Immature natural killer cell (primary cell): ENCODE data around the gene IL1RAPL2. TPM values are rescaled to one million over a fixed set of nuclear protein-coding genes. Genes with fewer than 3 reads are reported as not detected.
"Not testable (repeated sequence)": the region's sequence is repeated elsewhere in the genome, so short reads cannot be mapped to it uniquely, and the experiment has no call there.

Experiments used
- DNase-seq, 3 donors: peaks; one replicate each; pipeline ENCODE4 v3.0.0; 2022; ENCODE audit warnings: mixed read lengths in 1 of 3
- H3K27ac Mint-ChIP-seq, 6 donors: one replicate each; pipeline ENCODE4 v1.8.0; 2020; ENCODE audit warnings: mixed read lengths in 6 of 6, mild to moderate bottlenecking in 5 of 6, inconsistent platforms in 4 of 6, moderate library complexity in 3 of 6
- H3K27me3 Mint-ChIP-seq, 3 donors: one replicate each; pipeline ENCODE4 v1.8.0; 2020 to 2021; ENCODE audit warnings: low read depth in 3 of 3, mild to moderate bottlenecking in 3 of 3, mixed read lengths in 3 of 3, moderate library complexity in 3 of 3, inconsistent platforms in 1 of 3
- H3K36me3 Mint-ChIP-seq, 3 donors: one replicate each; pipeline ENCODE4 v1.8.0; 2020; ENCODE audit warnings: mixed read lengths in 3 of 3, inconsistent platforms in 2 of 3, mild to moderate bottlenecking in 2 of 3
- H3K4me1 Mint-ChIP-seq, 2 donors: one replicate each; pipeline ENCODE4 v1.8.0; 2020; ENCODE audit warnings: inconsistent platforms in 2 of 2, mild to moderate bottlenecking in 2 of 2, mixed read lengths in 2 of 2, moderate library complexity in 1 of 2
- H3K4me3 Mint-ChIP-seq, 5 donors: one replicate each; pipeline ENCODE4 v1.8.0; 2020; ENCODE audit warnings: mild to moderate bottlenecking in 5 of 5, mixed read lengths in 5 of 5, inconsistent platforms in 3 of 5, moderate library complexity in 3 of 5
- H3K9me3 Mint-ChIP-seq, 6 donors: one replicate each; pipeline ENCODE4 v1.8.0; 2020; ENCODE audit warnings: mild to moderate bottlenecking in 6 of 6, mixed read lengths in 6 of 6, inconsistent platforms in 4 of 6, moderate library complexity in 3 of 6
- polyA plus RNA-seq, 3 donors: library from polyadenylated mRNA; unstranded; fragments of 300-500 nt; fragmentation: Illumina TruSeq; gene quantifications; one replicate each; pipeline ENCODE4 v1.2.3, GENCODE V29; 2021

The IL1RAPL2 gene
- polyA plus RNA-seq, 3 donors from 2014 or later = not detected

DNA sequence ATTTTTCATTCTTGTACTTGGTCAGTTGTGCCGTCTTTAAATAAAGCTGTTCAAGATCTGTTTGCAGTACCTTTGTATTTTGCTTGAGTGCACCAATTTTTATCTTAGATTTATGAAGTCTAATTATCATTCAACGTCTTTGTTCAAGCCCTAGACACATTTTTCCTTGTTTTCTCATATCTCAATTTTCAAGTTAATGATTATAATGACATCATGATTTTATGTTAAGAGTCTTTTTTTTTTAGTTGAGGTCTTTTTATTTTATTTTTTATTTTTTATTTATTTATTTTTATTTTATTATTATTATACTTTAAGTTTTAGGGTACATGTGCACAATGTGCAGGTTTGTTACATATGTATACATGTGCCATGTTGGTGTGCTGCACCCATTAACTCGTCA, 463.0 kb downstream of the IL1RAPL2 start:
- peaks cover 0 to 13% (median 0%) of the 10 kb centered on the region in 3 donors for H3K27me3 Mint-ChIP-seq
- H3K36me3 Mint-ChIP-seq, H3K9me3 Mint-ChIP-seq, H3K27ac Mint-ChIP-seq, H3K4me3 Mint-ChIP-seq, DNase-seq, H3K4me1 Mint-ChIP-seq: not testable (repeated sequence)

DNA sequence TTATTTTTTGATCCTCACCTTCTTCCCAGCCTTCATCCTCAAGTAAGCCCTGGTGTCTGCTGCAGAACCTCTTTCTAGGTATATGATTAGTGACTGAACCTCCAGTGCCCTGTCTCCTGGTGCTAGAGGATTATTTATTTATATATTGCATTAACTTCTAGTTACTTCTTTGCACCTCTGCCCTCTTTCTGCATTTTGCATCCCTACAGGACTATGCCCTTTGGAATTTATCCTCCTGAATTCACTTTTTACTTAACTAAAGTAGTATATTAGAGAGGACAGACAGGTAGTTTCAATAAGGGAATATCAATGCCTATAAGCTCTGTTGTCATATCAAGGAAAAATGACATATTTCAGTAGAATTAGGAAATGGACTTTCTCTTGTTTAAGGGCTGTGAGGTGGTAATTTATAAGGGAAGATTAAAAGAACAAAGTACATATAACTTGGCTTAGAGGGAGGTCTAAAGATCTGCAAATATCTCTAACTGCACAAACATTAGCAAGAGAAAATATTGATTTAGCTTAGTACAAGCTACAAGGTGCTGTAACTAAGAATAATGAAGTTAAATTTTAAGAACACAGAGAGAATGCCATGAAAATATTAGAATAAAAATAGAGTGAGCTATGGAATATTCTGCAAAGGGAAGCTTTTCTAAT, 472.8 kb downstream of the IL1RAPL2 start:
- Mint-ChIP-seq H3K4me1 (no peaks in the 10 kb centered on the region), H3K9me3 (peaks cover 0 to 5% (median 2%) of the 10 kb centered on the region in 6 donors), H3K4me3 (no peak overlapping the region), H3K27me3 (peaks cover 0 to 7% (median 4%) of the 10 kb centered on the region in 3 donors), H3K36me3 (no peaks in the 10 kb centered on the region), H3K27ac (no peak overlapping the region)
- DNase-seq = no peak

DNA sequence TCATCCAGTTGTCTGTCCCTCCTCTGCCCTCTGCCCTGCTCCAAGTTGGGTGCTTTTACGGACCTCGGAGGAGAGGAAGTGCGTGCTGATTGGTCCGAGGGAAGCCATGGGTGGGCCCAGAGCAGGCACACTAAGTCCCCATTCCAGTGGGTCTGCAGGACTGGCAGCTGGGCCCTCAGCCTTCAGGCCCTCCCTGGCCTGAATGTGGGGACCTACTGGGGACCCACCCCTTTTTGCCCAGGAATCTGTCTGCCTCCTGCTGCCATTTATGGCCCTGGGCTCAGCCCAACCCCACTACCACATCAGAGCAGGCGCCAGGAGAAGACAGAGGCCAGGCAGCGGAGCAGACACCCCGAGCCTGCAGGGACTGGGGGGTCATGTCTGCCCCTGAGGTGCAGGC, 484.9 kb downstream of the IL1RAPL2 start:
- H3K4me1 Mint-ChIP-seq = no peaks in the 10 kb centered on the region
- H3K9me3 Mint-ChIP-seq = peaks cover 0 to 4% (median 0%) of the 10 kb centered on the region in 6 donors
- no peak overlapping the region for H3K4me3 Mint-ChIP-seq
- peaks cover 0 to 7% (median 4%) of the 10 kb centered on the region in 3 donors for H3K27me3 Mint-ChIP-seq
- H3K27ac Mint-ChIP-seq = no peak overlapping the region
- no peaks in the 10 kb centered on the region for H3K36me3 Mint-ChIP-seq
- no peak for DNase-seq

DNA sequence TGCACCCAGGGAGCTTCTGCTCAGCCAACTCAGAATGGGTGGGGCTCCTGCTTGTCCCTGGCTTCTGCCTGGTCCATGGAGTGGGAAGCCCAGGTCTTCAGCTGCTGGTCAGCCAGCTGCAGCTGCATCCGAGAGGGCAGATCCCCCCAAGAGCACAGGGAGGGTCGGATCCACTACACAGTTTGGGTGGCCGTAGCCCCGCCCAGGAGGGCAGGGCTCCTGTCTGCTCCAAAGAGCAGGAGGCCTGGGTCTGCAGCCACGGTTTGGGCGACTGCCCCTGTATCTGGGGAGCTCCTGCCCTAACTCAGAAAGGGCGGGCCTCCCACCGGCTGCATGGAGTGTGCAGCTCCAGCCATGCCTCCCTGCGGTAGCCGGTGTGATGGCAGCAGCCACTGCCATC, 485.4 kb downstream of the IL1RAPL2 start:
- no peak overlapping the region for H3K4me3 Mint-ChIP-seq
- H3K27ac Mint-ChIP-seq = no peak overlapping the region
- DNase-seq = no peak
- H3K9me3 Mint-ChIP-seq = peaks cover 0 to 4% (median 0%) of the 10 kb centered on the region in 6 donors
- H3K27me3 Mint-ChIP-seq = peaks cover 0 to 7% (median 4%) of the 10 kb centered on the region in 3 donors
- H3K4me1 Mint-ChIP-seq = no peaks in the 10 kb centered on the region
- no peaks in the 10 kb centered on the region for H3K36me3 Mint-ChIP-seq

DNA sequence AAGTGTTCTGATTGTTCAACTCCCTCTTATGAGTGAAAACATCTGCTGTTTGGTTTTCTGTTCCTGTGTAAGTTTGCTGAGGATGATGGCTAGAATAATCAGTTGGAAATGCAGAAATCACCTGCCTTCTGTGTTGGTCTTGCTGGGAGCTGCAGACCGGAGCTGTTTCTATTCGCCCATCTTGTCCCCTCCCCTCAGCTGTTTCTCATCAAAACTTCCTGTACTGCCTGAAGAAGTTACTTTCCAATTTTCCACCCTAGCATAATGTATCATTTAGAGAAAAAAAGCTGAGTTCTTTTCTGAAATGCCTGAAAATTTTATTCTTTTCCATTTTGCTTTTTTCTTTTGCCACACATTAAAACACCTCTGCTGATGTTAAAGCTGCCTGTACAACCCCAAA, 486.9 kb downstream of the IL1RAPL2 start:
- no peaks in the 10 kb centered on the region for H3K36me3 Mint-ChIP-seq
- no peaks in the 10 kb centered on the region for H3K4me1 Mint-ChIP-seq
- peaks cover 0 to 3% (median 3%) of the 10 kb centered on the region in 3 donors for H3K27me3 Mint-ChIP-seq
- peaks cover 0 to 4% (median 0%) of the 10 kb centered on the region in 6 donors for H3K9me3 Mint-ChIP-seq
- no peak overlapping the region for H3K4me3 Mint-ChIP-seq
- DNase-seq = no peak
- no peak overlapping the region for H3K27ac Mint-ChIP-seq

DNA sequence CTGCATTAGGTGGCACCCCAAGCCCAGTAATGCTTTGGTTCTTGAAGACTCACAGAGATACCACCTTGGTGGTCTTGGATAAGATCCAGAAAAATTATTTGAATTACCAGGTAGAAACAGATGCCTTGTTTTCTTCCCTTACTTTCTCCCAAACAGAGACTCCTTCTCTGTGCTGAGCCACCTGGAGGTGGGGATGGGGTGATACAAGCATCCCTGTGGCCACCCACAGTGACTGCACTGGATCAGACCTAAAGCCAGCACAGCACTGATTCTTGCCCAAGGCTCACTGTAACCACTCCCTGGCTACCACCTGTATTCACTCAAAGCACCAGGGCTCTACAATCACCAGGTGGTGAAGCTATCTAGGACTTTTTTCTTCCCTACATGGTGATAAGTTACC, 497.7 kb downstream of the IL1RAPL2 start:
- no peaks in the 10 kb centered on the region for H3K36me3 Mint-ChIP-seq
- peaks cover 2 to 4% (median 2%) of the 10 kb centered on the region in 3 donors for H3K27me3 Mint-ChIP-seq
- H3K4me1 Mint-ChIP-seq = no peaks in the 10 kb centered on the region
- no peak overlapping the region for H3K27ac Mint-ChIP-seq
- H3K9me3 Mint-ChIP-seq = peaks cover 0 to 5% (median 0%) of the 10 kb centered on the region in 6 donors
- H3K4me3 Mint-ChIP-seq = no peak overlapping the region
- no peak for DNase-seq

DNA sequence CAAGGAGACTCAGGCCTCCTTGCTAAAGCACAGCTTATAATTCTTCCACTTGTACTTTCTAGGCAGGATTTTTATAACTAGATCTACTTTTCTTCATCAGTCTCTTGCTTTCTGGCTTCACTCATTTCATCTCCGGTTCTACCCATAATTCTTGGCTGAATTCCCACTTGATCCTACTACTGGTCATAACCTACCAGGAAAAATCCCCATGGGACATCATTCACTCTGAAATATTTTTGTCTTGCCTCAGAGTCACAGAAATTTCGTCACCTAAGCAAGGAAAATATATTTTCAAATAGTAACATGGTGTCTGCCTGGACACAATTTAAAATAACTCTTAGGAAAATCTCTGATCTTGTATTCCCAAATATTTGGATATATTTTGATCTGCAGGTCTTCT, 532.2 kb downstream of the IL1RAPL2 start:
- H3K4me3 Mint-ChIP-seq = no peak overlapping the region
- no peak for DNase-seq
- H3K4me1 Mint-ChIP-seq = no peaks in the 10 kb centered on the region
- H3K36me3 Mint-ChIP-seq = no peaks in the 10 kb centered on the region
- peaks cover 0 to 5% (median 0%) of the 10 kb centered on the region in 6 donors for H3K9me3 Mint-ChIP-seq
- H3K27me3 Mint-ChIP-seq = peaks cover 2 to 7% (median 4%) of the 10 kb centered on the region in 3 donors
- H3K27ac Mint-ChIP-seq = no peak overlapping the region

DNA sequence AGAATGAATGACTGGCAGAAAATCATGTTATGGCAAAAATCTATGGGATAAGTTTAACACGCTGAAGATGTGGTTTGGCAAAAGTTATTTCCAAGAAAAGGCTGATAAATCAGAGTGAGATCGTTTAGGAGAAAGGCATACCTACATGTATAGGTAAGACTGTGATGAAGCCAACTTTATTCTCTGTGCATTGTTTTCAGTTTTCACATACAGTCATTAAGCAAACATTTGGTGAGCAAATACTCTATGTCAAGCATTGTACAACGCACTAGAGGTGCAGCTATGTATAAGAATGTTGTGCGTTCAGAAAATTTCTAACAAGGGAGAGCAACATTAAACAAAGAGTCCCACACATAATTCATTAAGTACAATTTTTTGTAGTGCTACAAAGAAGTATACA, 532.8 kb downstream of the IL1RAPL2 start:
- no peaks in the 10 kb centered on the region for H3K36me3 Mint-ChIP-seq
- no peak overlapping the region for H3K4me3 Mint-ChIP-seq
- no peaks in the 10 kb centered on the region for H3K4me1 Mint-ChIP-seq
- no peak overlapping the region for H3K27ac Mint-ChIP-seq
- no peak for DNase-seq
- H3K9me3 Mint-ChIP-seq = peaks cover 0 to 5% (median 0%) of the 10 kb centered on the region in 6 donors
- H3K27me3 Mint-ChIP-seq = peaks cover 0 to 7% (median 4%) of the 10 kb centered on the region in 3 donors

DNA sequence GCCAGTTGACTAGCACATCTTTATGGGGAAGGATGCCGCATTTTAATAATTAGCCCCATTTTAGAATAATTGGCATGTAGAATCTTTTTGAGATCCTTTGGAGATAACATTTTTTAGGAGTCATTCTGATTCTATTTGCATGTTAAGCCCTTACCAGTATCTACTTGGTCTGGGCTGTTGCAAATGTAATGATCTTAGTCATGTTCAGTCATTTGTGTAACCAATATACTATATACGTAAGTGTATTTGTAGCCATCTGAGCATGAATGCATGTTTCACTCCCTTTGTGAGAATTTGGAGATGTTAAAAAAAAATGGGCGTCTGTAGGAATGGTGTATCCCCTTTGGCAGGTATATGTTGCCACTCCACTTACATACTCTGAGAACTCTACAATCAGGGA, 535.4 kb downstream of the IL1RAPL2 start:
- Mint-ChIP-seq H3K36me3 (no peaks in the 10 kb centered on the region), H3K27me3 (peaks cover 0 to 8% (median 4%) of the 10 kb centered on the region in 3 donors), H3K4me3 (no peak overlapping the region), H3K9me3 (peaks cover 0 to 5% (median 0%) of the 10 kb centered on the region in 6 donors), H3K27ac (no peak overlapping the region), H3K4me1 (no peaks in the 10 kb centered on the region)
- DNase-seq = no peak

DNA sequence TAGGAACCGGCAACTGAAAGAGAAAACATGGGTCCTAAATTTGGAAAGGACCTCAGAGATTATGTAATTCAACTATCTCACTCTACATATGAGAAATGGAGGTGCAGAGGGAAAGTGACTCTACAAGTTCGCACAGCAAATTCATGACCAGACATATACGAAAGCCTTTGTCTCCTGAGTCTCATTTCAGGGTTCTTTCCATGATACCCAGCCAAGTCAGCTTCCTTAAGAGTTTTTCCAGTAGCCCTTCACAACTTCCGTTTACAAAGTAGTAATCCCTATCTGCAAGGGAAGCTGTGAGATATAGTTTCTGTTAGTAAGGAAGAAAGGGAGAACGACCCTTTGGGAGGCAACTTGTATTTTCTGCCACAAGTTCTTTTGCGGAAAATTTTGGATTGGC, 543.9 kb downstream of the IL1RAPL2 start:
- no peaks in the 10 kb centered on the region for H3K4me1 Mint-ChIP-seq
- H3K4me3 Mint-ChIP-seq = no peak overlapping the region
- peaks cover 0 to 4% (median 0%) of the 10 kb centered on the region in 6 donors for H3K9me3 Mint-ChIP-seq
- H3K27ac Mint-ChIP-seq = no peak overlapping the region
- no peaks in the 10 kb centered on the region for H3K36me3 Mint-ChIP-seq
- peaks cover 0 to 1% (median 0%) of the 10 kb centered on the region in 3 donors for H3K27me3 Mint-ChIP-seq
- DNase-seq = no peak

DNA sequence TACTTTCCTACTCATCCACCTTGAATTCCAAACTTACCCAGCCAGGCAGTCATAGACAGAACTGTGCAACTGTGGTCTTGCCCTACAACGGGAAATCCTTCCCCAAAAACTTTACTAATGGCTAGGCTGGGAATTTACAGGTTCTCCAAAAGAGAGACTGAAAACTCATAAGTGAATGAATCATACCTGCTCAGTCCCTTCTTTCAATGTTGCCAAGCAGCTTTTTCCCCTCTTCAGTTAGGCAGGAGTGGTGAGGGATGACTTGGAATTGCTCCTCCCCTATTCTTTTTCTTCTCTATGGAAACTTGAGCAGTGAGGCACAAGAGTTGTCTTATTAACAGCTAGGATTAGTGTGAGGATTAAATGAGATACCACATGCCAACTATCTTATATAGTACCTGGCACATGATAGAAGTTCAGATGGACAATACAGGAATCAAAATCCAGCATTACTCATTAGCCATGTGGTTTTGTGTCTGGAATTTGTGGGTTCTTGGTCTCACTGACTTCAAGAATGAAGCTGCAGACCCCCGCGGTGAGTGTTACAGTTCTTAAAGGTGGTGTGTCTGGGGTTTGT, 548.6 kb downstream of the IL1RAPL2 start:
- no peaks in the 10 kb centered on the region for H3K36me3 Mint-ChIP-seq
- H3K4me1 Mint-ChIP-seq = no peaks in the 10 kb centered on the region
- DNase-seq = no peak
- no peaks in the 10 kb centered on the region for H3K27me3 Mint-ChIP-seq
- peaks cover 0 to 6% (median 2%) of the 10 kb centered on the region in 6 donors for H3K9me3 Mint-ChIP-seq
- no peak overlapping the region for H3K27ac Mint-ChIP-seq
- no peak overlapping the region for H3K4me3 Mint-ChIP-seq

DNA sequence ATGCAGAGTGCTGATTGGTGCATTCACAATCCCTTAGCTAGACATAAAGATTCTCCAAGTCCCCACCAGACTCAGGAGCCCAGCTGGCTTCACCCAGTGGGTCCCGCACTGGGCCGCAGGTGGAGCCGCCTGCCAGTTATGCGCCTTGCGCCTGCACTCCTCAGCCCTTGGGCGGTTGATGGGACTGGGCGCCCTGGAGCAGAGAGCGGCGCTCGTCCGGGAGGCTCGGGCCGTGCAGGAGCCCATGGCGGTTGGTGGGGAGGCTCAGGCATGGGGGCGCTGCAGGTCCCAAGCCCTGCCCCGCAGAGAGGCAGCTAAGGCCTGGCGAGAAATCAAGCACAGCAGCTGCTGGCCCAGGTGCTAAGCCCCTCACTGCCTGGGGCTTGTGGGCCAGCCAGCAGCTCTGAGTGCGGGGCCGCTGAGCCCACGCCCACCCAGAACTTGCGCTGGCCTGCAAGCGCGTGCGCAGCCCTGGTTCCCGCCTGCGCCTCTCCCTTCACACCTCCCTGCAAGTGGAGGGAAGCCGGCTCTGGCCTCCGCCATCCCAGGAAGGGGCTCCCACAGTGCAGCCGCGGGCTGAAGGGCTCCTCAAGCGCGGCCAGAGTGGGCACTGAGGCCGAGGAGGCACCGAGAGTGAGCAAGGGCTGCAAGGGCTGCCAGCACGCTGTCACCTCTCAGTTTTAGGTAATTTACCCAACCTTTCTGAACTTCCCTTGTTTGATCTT, 549.8 kb downstream of the IL1RAPL2 start:
- H3K4me3 Mint-ChIP-seq, H3K4me1 Mint-ChIP-seq, H3K36me3 Mint-ChIP-seq, DNase-seq, H3K9me3 Mint-ChIP-seq, H3K27me3 Mint-ChIP-seq, H3K27ac Mint-ChIP-seq: not testable (repeated sequence)

DNA sequence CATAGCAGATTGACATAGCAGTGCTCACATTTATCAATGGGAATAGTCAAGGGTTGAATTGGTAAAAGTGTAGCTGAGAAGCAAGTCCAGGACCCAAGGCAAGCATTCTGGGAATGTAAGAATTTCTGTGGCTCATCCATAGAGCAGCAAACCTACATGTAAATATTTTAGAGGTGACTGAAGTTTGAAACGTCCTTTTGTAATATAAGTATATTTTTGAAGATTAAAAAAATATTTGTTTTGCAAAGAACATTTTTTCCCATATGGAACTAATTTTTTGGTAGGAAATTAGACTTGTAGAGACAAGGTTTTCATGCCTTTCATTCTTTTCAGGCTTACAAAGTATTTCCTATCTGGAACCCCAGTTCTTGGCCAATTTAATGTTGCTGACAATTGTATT, 550.5 kb downstream of the IL1RAPL2 start:
- no peak overlapping the region for H3K27ac Mint-ChIP-seq
- peaks cover 0 to 6% (median under 1%) of the 10 kb centered on the region in 6 donors for H3K9me3 Mint-ChIP-seq
- H3K4me3 Mint-ChIP-seq = no peak overlapping the region
- no peaks in the 10 kb centered on the region for H3K4me1 Mint-ChIP-seq
- no peak for DNase-seq
- no peaks in the 10 kb centered on the region for H3K36me3 Mint-ChIP-seq
- H3K27me3 Mint-ChIP-seq = peaks cover 0 to 4% (median 3%) of the 10 kb centered on the region in 3 donors

DNA sequence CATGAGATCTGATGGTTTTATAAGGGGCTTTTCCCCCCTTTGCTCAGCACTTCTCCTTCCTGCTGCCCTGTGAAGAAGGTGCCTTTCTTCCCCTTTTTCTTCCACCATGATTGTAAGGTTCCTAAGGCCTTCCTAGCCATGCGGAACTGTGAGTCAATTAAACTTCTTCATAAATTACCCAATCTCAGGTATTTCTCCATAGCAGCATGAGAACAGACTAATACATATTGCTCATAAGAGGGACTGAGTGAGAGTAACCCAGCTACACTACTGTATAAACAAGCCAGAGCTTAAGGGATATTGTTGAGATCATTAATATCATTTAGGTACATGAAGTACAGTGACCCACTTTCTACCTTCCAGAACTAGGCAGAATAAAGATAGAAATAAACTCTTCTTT, 551.6 kb downstream of the IL1RAPL2 start:
- no peak for DNase-seq
- Mint-ChIP-seq H3K36me3 (no peaks in the 10 kb centered on the region), H3K9me3 (peaks cover 0 to 6% (median under 1%) of the 10 kb centered on the region in 6 donors), H3K4me1 (no peaks in the 10 kb centered on the region), H3K27ac (no peak overlapping the region), H3K27me3 (peaks cover 0 to 4% (median 3%) of the 10 kb centered on the region in 3 donors), H3K4me3 (no peak overlapping the region)
